Amniotic epithelial cell (primary cell): Measurements from ENCODE around the gene CRYBB1.

Experiments
- DNase-seq: peaks from one replicate; pipeline ENCODE4 v3.0.0-alpha.2; 2010; ENCODE audit warnings: low read depth

CRYBB1 gene

GRCh38 chr22:26553056-26553752, 64.6 kb downstream of the CRYBB1 start:
- DNase-seq = peak; percentile 77

- DNase-seq = no peak
Measured at GRCh38 chr22:26552466-26552865, 65.4 kb downstream of the CRYBB1 start.

GRCh38 chr22:26551568-26551967, 66.3 kb downstream of the CRYBB1 start:
- DNase-seq = no peak

- DNase-seq = peak; percentile 86
Measured at GRCh38 chr22:26550498-26551033, 67.3 kb downstream of the CRYBB1 start.

GRCh38 chr22:26549902-26550497, 67.8 kb downstream of the CRYBB1 start:
- DNase-seq = no peak
